ENCODE measurements around the gene PDLIM5. TPM values are rescaled to one million over a fixed set of nuclear protein-coding genes. Genes with fewer than 3 reads are reported as not detected.

PDLIM5 gene
- total and polyA plus RNA-seq, 9 donors = 24.9 to 160 (median 87.8) TPM

DNA sequence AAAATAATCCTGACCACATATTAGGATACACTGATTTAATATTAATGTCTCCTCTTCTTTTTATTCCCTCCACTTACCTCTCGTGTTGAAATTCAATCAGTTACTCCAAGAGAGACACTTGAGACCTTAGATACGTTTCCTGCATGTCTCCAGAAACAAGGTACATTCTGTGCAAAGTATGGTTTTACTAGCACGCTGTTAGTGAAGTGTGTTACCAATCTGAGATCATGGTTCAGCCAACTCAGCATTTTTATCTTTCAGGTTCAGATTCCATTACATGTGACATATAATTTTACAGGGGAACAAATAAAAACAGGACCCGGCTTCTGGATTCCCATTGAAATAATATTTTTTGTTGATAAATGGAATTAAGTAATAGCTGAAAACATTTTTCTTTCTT, 32.2 kb downstream of the PDLIM5 start:
- Histone ChIP-seq H3K4me3 (no peak overlapping the region), H3K4me1 (ENCODE audit: insufficient read depth) (peaks cover 14% of the 10 kb centered on the region), H3K27ac (no peak overlapping the region), H3K9me3 (no peaks in the 10 kb centered on the region), H3K27me3 (no peaks in the 10 kb centered on the region), H3K36me3 (no peaks in the 10 kb centered on the region)
- intact Hi-C loops (cut with DNase I) = no loop called here
- DNase-seq = no peak
- WGBS, 3 donors = 81 to 91% (median 85%) methylated on average over 4 of the region's 4 CpGs
- TF ChIP-seq, protein P1, sequence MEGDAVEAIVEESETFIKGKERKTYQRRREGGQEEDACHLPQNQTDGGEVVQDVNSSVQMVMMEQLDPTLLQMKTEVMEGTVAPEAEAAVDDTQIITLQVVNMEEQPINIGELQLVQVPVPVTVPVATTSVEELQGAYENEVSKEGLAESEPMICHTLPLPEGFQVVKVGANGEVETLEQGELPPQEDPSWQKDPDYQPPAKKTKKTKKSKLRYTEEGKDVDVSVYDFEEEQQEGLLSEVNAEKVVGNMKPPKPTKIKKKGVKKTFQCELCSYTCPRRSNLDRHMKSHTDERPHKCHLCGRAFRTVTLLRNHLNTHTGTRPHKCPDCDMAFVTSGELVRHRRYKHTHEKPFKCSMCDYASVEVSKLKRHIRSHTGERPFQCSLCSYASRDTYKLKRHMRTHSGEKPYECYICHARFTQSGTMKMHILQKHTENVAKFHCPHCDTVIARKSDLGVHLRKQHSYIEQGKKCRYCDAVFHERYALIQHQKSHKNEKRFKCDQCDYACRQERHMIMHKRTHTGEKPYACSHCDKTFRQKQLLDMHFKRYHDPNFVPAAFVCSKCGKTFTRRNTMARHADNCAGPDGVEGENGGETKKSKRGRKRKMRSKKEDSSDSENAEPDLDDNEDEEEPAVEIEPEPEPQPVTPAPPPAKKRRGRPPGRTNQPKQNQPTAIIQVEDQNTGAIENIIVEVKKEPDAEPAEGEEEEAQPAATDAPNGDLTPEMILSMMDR (IDR thresholded peaks at IDR 0.05) = no peak
- no peak for TF ChIP-seq EP300 (IDR thresholded peaks at IDR 0.05)

DNA sequence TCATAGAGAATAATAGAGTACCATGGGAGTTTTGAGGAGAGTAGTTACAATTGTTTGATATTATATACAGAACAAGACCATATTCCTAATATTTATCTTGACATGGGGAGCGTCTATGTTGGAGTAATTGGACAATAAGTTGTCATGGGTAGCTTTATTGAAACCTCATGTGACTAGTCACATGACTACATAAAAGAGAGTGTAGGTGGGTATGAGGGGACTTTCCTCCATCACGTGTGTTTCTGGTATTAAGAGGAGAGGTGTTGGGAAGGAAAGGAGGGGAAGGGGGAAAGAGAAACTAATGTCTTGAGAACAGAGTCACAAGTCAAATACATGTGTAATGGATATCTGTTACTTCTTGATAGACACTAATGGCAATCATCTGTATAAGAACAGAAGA, 33.1 kb downstream of the PDLIM5 start:
- H3K4me3 ChIP-seq = no peak overlapping the region
- no peak overlapping the region for H3K27ac ChIP-seq
- H3K36me3 ChIP-seq = no peaks in the 10 kb centered on the region
- 83 to 97% (median 94%) methylated on average over 2 of the region's 2 CpGs for WGBS, 3 donors
- no peaks in the 10 kb centered on the region for H3K27me3 ChIP-seq
- DNase-seq = no peak
- intact Hi-C loops (cut with DNase I) = no loop called here
- TF ChIP-seq, protein P1 (IDR thresholded peaks at IDR 0.05) = no peak
- TF ChIP-seq POLR2A (IDR thresholded peaks at IDR 0.05) = no peak
- peaks cover 11% of the 10 kb centered on the region for H3K4me1 ChIP-seq (ENCODE audit: insufficient read depth)
- no peaks in the 10 kb centered on the region for H3K9me3 ChIP-seq

DNA sequence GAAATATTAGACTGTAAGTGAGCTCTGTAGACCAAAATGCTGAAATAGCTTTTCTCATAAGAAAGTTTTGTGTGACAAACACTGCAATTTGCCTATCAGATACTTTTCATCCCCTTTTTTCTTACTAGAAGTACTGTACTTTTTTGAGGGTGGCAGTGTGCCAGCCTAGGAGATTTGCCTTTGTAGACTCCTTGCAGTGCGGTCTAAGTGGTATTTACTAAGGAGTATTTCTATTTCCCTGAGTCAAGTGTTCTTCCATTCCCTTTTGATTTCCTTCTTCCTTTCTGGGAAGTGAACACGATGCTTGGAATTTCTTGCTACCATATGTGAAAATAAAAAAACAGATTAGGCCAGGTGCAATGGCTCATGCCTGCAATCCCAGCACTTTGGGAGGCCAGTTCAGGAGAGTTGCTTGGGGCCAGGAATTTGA, 34.6 kb downstream of the PDLIM5 start:
- TF ChIP-seq POLR2A (IDR thresholded peaks at IDR 0.05) (no peak), EP300 (IDR thresholded peaks at IDR 0.05) (no peak)
- TF ChIP-seq, protein P1 (IDR thresholded peaks at IDR 0.05) = no peak
- 49 to 67% (median 54%) methylated on average over 2 of the region's 2 CpGs for WGBS, 3 donors
- H3K36me3 ChIP-seq = no peaks in the 10 kb centered on the region
- no peaks in the 10 kb centered on the region for H3K27me3 ChIP-seq
- H3K4me1 ChIP-seq (ENCODE audit: insufficient read depth) = peaks cover 7% of the 10 kb centered on the region
- DNase-seq = no peak
- no peaks in the 10 kb centered on the region for H3K9me3 ChIP-seq
- intact Hi-C loops (cut with DNase I) = no loop called here
- H3K4me3 ChIP-seq = no peak overlapping the region
- H3K27ac ChIP-seq = no peak overlapping the region

DNA sequence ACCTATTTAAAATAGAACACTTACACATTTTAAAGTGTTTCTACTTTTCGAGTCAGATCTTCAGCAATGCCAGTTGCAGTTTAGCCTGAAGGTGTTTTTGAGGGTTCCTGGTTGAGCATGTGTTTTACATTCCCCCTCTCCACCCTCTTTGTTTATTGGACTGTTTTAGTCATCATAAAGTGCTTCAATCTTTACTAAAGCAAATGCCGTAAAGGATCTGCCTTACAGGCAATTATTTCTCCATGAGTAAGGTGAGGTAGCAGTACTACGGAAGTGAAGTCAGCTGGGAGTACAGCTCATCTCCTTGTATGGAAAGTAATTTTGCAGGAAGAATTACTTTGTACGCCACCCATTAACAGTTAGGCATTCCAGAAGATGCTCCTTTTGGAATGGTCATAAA, 36.9 kb downstream of the PDLIM5 start:
- 85 to 93% (median 89%) methylated on average over 4 of the region's 4 CpGs for WGBS, 3 donors
- peaks cover 4% of the 10 kb centered on the region for H3K4me1 ChIP-seq (ENCODE audit: insufficient read depth)
- H3K27ac ChIP-seq = no peak overlapping the region

More for the DNA sequence above, 36.9 kb downstream of the PDLIM5 start:
- Histone ChIP-seq H3K36me3 (no peaks in the 10 kb centered on the region), H3K4me3 (no peak overlapping the region), H3K27me3 (no peaks in the 10 kb centered on the region), H3K9me3 (no peaks in the 10 kb centered on the region)
- no peak for DNase-seq
- TF ChIP-seq, protein P1 (IDR thresholded peaks at IDR 0.05) = no peak
- TF ChIP-seq EP300 (IDR thresholded peaks at IDR 0.05) = no peak
- no peak for TF ChIP-seq POLR2A (IDR thresholded peaks at IDR 0.05)
- intact Hi-C loops (cut with DNase I) = no loop called here
